ENCODE measurements around the gene TMEM259. TPM values are rescaled to one million over a fixed set of nuclear protein-coding genes. Genes with fewer than 3 reads are reported as not detected.

TMEM259 gene
- total RNA-seq, 1 donor from 2014 or later: 31.7 TPM

GRCh38 chr19:1009041-1009980 lies 11.6 kb downstream of the TMEM259 start:
- H3K4me2 ChIP-seq: no peak overlapping the region
- H3K36me3 Mint-ChIP-seq: no peaks in the 10 kb centered on the region
- no peaks in the 10 kb centered on the region for H3K27me3 ChIP-seq
- DNase-seq (ENCODE audit: low spot score): no peak
- H4K20me1 ChIP-seq (ENCODE audit: low read depth): peaks cover 5% of the 10 kb centered on the region
- H3K27ac ChIP-seq: no peak overlapping the region
- no peaks in the 10 kb centered on the region for H3K36me3 ChIP-seq
- H3K9me3 ChIP-seq (ENCODE audit: low read depth): no peaks in the 10 kb centered on the region
- H3K9me3 Mint-ChIP-seq: no peaks in the 10 kb centered on the region
- H2AFZ ChIP-seq (replicated peaks): no peak overlapping the region
- H3K27ac Mint-ChIP-seq: no peak overlapping the region
- no peak overlapping the region for H3K4me3 ChIP-seq
- H3F3A ChIP-seq (ENCODE audit: low read depth): no peaks in the 10 kb centered on the region
- TF ChIP-seq CTCF (IDR thresholded peaks at IDR 0.05): no peak
- TF ChIP-seq EZH2phosphoT487 (IDR thresholded peaks at IDR 0.05): no peak
- TF ChIP-seq EZH2 (IDR thresholded peaks at IDR 0.05): no peak
- no peak overlapping the region for H3K4me3 Mint-ChIP-seq
- no peaks in the 10 kb centered on the region for H3K4me1 Mint-ChIP-seq
- H3K27me3 Mint-ChIP-seq (ENCODE audit: insufficient read depth, low read depth): no peaks in the 10 kb centered on the region
- H3K4me1 ChIP-seq: no peaks in the 10 kb centered on the region
- no peak overlapping the region for H3K9ac ChIP-seq
- H3K79me2 ChIP-seq (ENCODE audit: low read depth): peaks cover 2% of the 10 kb centered on the region

GRCh38 chr19:1008268-1009040 lies 12.5 kb downstream of the TMEM259 start:
- H3K36me3 ChIP-seq: no peaks in the 10 kb centered on the region
- no peak overlapping the region for H3K4me2 ChIP-seq
- no peaks in the 10 kb centered on the region for H3K9me3 ChIP-seq (ENCODE audit: low read depth)
- H3K4me1 ChIP-seq: no peaks in the 10 kb centered on the region
- no peaks in the 10 kb centered on the region for H3K27me3 ChIP-seq
- H3K79me2 ChIP-seq (ENCODE audit: low read depth): no peaks in the 10 kb centered on the region
- Mint-ChIP-seq H3K4me3 (no peak overlapping the region), H3K27me3 (ENCODE audit: insufficient read depth, low read depth) (no peaks in the 10 kb centered on the region), H3K4me1 (no peaks in the 10 kb centered on the region), H3K36me3 (no peaks in the 10 kb centered on the region), H3K27ac (no peak overlapping the region), H3K9me3 (no peaks in the 10 kb centered on the region)
- no peak overlapping the region for H3K4me3 ChIP-seq
- H3K27ac ChIP-seq: no peak overlapping the region
- no peak overlapping the region for H2AFZ ChIP-seq (replicated peaks)
- no peaks in the 10 kb centered on the region for H4K20me1 ChIP-seq (ENCODE audit: low read depth)
- no peaks in the 10 kb centered on the region for H3F3A ChIP-seq (ENCODE audit: low read depth)
- TF ChIP-seq EZH2phosphoT487 (IDR thresholded peaks at IDR 0.05): no peak
- TF ChIP-seq EZH2 (IDR thresholded peaks at IDR 0.05): no peak
- TF ChIP-seq CTCF (IDR thresholded peaks at IDR 0.05): no peak
- DNase-seq (ENCODE audit: low spot score): no peak
- no peak overlapping the region for H3K9ac ChIP-seq

- DNase-seq (ENCODE audit: low spot score): no peak
- Mint-ChIP-seq H3K36me3 (no peaks in the 10 kb centered on the region), H3K4me3 (no peak overlapping the region), H3K4me1 (no peaks in the 10 kb centered on the region), H3K27me3 (ENCODE audit: insufficient read depth, low read depth) (no peaks in the 10 kb centered on the region), H3K27ac (no peak overlapping the region), H3K9me3 (no peaks in the 10 kb centered on the region)
- no peaks in the 10 kb centered on the region for H3K79me2 ChIP-seq (ENCODE audit: low read depth)
- no peaks in the 10 kb centered on the region for H3K27me3 ChIP-seq
- no peaks in the 10 kb centered on the region for H3K36me3 ChIP-seq
- no peaks in the 10 kb centered on the region for H4K20me1 ChIP-seq (ENCODE audit: low read depth)
- H3K9me3 ChIP-seq (ENCODE audit: low read depth): no peaks in the 10 kb centered on the region
- no peak overlapping the region for H2AFZ ChIP-seq (replicated peaks)
- no peak overlapping the region for H3K4me3 ChIP-seq
- H3F3A ChIP-seq (ENCODE audit: low read depth): no peaks in the 10 kb centered on the region
- H3K9ac ChIP-seq: no peak overlapping the region
- H3K4me1 ChIP-seq: no peaks in the 10 kb centered on the region
- H3K27ac ChIP-seq: no peak overlapping the region
- H3K4me2 ChIP-seq: no peak overlapping the region
- no peak for TF ChIP-seq CTCF (IDR thresholded peaks at IDR 0.05)
- TF ChIP-seq EZH2phosphoT487 (IDR thresholded peaks at IDR 0.05): no peak
- TF ChIP-seq EZH2 (IDR thresholded peaks at IDR 0.05): no peak
Measured at GRCh38 chr19:1007399-1008251, 13.3 kb downstream of the TMEM259 start.

Data from neural progenitor cell (in vitro differentiated cells).